ENCODE results near the gene ATG9A.

ATG9A gene

GRCh38 chr2:219218217-219218731 is 11.2 kb downstream of the ATG9A start:
- no peak for TF ChIP-seq CTCF (IDR thresholded peaks at IDR 0.05)
- Histone ChIP-seq H3K27ac (peak overlapping the region; percentile 69), H3K36me3 (peaks cover 58% of the 10 kb centered on the region), H3K9me3 (no peaks in the 10 kb centered on the region), H3K4me3 (ENCODE audit: low read depth in 1 of 2, low read length in 1 of 2) (peak overlapping the region; percentile 84 to 89), H3K27me3 (peaks cover 29% of the 10 kb centered on the region), H3K4me1 (ENCODE audit: control insufficient read depth in 1 of 2, insufficient read depth in 1 of 2, low read depth in 1 of 2, low read length in 1 of 2) (peaks cover 44 to 46% of the 10 kb centered on the region in 2 experiments)

- Histone ChIP-seq H3K36me3 (peaks cover 50% of the 10 kb centered on the region), H3K4me3 (ENCODE audit: low read depth in 1 of 2, low read length in 1 of 2) (no peak overlapping the region)
- no peak for TF ChIP-seq CTCF (IDR thresholded peaks at IDR 0.05)
Measured at GRCh38 chr2:219216535-219216915, 12.9 kb downstream of the ATG9A start.

GRCh38 chr2:219215871-219216534 is 13.4 kb downstream of the ATG9A start:
- TF ChIP-seq CTCF (IDR thresholded peaks at IDR 0.05) = no peak
- no peak overlapping the region for H3K4me3 ChIP-seq (ENCODE audit: low read depth in 1 of 2, low read length in 1 of 2)
- H3K27ac ChIP-seq = no peak overlapping the region
- H3K27me3 ChIP-seq = peaks cover 29% of the 10 kb centered on the region
- peaks cover 45 to 52% of the 10 kb centered on the region in 2 experiments for H3K4me1 ChIP-seq (ENCODE audit: control insufficient read depth in 1 of 2, insufficient read depth in 1 of 2, low read depth in 1 of 2, low read length in 1 of 2)
- no peaks in the 10 kb centered on the region for H3K9me3 ChIP-seq
- H3K36me3 ChIP-seq = peaks cover 44% of the 10 kb centered on the region

More at GRCh38 chr2:219216535-219216915, 12.9 kb downstream of the ATG9A start:
- peaks cover 45 to 50% of the 10 kb centered on the region in 2 experiments for H3K4me1 ChIP-seq (ENCODE audit: control insufficient read depth in 1 of 2, insufficient read depth in 1 of 2, low read depth in 1 of 2, low read length in 1 of 2)
- no peaks in the 10 kb centered on the region for H3K9me3 ChIP-seq
- H3K27ac ChIP-seq = no peak overlapping the region
- H3K27me3 ChIP-seq = peaks cover 29% of the 10 kb centered on the region

GRCh38 chr2:219214786-219215185 is 14.7 kb downstream of the ATG9A start:
- peaks cover 45 to 54% of the 10 kb centered on the region in 2 experiments for H3K4me1 ChIP-seq (ENCODE audit: control insufficient read depth in 1 of 2, insufficient read depth in 1 of 2, low read depth in 1 of 2, low read length in 1 of 2)
- no peak overlapping the region for H3K27ac ChIP-seq
- peaks cover 39% of the 10 kb centered on the region for H3K36me3 ChIP-seq
- TF ChIP-seq CTCF (IDR thresholded peaks at IDR 0.05) = no peak
- H3K4me3 ChIP-seq (ENCODE audit: low read depth in 1 of 2, low read length in 1 of 2) = no peak overlapping the region
- H3K27me3 ChIP-seq = peaks cover 21% of the 10 kb centered on the region
- H3K9me3 ChIP-seq = no peaks in the 10 kb centered on the region

GRCh38 chr2:219214141-219214540 is 15.3 kb downstream of the ATG9A start:
- peaks cover 15% of the 10 kb centered on the region for H3K27me3 ChIP-seq
- H3K4me3 ChIP-seq (ENCODE audit: low read depth in 1 of 2, low read length in 1 of 2) = no peak overlapping the region
- peaks cover 45 to 54% of the 10 kb centered on the region in 2 experiments for H3K4me1 ChIP-seq (ENCODE audit: control insufficient read depth in 1 of 2, insufficient read depth in 1 of 2, low read depth in 1 of 2, low read length in 1 of 2)
- H3K36me3 ChIP-seq = peaks cover 38% of the 10 kb centered on the region
- no peaks in the 10 kb centered on the region for H3K9me3 ChIP-seq
- no peak overlapping the region for H3K27ac ChIP-seq
- TF ChIP-seq CTCF (IDR thresholded peaks at IDR 0.05) = no peak
